Body of pancreas (tissue), 4 donors: Measurements from ENCODE around the gene FLYWCH1.

Experiments used
- POLR2A ChIP-seq, 3 donors: fragments of 450-650 bp; IDR thresholded peaks; one replicate each; pipeline ENCODE4 v1.6.1; 2016; ENCODE audit warnings: antibody characterized with exemption in 3 of 3, mild to moderate bottlenecking in 2 of 3
- TF ChIP-seq, protein P1 (sequence below), 7 experiments: fragments of 450-650 bp in 4 of 7; fragments of 200-600 bp in 3 of 7; sonication (generic) in 3 of 7; IDR thresholded peaks; one replicate each; pipeline ENCODE4 v1.5.1; 2016 to 2019; ENCODE audit warnings: antibody characterized with exemption in 7 of 7

DNA sequence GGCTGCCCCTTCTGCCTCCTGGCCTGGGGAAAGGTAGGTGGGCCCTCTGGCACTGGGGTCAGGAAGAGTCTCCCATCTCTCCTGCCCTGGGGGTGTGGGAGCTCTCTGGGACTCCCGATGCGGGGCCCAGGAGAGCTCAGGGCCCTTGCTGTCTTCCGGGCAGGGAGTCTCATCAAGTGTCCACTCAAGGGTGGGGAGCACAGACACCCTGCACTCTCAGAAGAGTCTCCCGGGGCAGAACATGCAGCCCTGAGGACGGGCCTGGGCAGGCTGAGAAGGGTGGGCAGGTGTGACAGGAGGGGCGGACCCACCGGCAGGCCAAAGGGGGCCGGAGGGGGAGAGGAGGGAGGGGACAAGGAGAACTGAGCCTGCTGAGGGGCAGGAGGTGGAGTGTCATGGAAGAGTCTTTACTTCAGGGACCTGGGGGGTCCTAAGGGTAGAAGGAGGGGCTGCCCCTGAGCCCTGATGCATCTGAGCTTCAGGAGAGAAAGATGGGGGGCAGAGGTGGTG is 76.9 kb downstream of the FLYWCH1 start:
- TF ChIP-seq, protein P1, sequence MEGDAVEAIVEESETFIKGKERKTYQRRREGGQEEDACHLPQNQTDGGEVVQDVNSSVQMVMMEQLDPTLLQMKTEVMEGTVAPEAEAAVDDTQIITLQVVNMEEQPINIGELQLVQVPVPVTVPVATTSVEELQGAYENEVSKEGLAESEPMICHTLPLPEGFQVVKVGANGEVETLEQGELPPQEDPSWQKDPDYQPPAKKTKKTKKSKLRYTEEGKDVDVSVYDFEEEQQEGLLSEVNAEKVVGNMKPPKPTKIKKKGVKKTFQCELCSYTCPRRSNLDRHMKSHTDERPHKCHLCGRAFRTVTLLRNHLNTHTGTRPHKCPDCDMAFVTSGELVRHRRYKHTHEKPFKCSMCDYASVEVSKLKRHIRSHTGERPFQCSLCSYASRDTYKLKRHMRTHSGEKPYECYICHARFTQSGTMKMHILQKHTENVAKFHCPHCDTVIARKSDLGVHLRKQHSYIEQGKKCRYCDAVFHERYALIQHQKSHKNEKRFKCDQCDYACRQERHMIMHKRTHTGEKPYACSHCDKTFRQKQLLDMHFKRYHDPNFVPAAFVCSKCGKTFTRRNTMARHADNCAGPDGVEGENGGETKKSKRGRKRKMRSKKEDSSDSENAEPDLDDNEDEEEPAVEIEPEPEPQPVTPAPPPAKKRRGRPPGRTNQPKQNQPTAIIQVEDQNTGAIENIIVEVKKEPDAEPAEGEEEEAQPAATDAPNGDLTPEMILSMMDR (IDR thresholded peaks at IDR 0.05), result no peak
- no peak for TF ChIP-seq POLR2A (IDR thresholded peaks at IDR 0.05)
